RWPE1 (cell line): Measurements from ENCODE around the gene ADAMTS9.

ENCODE experiments used
- CTCF ChIA-PET: fragments of 350-600 bp; sonication (Branson Sonifier 250); formaldehyde crosslinking; extraction: SDS; loops from one replicate; lab custom pipeline; 2021; lab: Yijun Ruan, JAX
- POLR2A ChIA-PET: fragments of 400-600 bp; formaldehyde crosslinking; extraction: SDS; loops from one replicate; lab custom pipeline; 2020; ENCODE audit warnings: antibody characterized with exemption; ENCODE audit not compliant: low non-redundant PET; lab: Yijun Ruan, JAX
- DNase-seq: peaks from one replicate; pipeline ENCODE4 v3.0.0; 2012; ENCODE audit warnings: low spot score
- H3K27ac ChIP-seq: fragments of 450-650 bp; 2 replicates; pipeline ENCODE4 v1.5.1; 2017
- TF ChIP-seq, protein P1 (sequence below): fragments of 450-650 bp; conservative IDR thresholded peaks from 2 replicates; pipeline ENCODE4 v1.5.1; 2017; ENCODE audit warnings: low read depth, mild to moderate bottlenecking

Gene ADAMTS9

DNA sequence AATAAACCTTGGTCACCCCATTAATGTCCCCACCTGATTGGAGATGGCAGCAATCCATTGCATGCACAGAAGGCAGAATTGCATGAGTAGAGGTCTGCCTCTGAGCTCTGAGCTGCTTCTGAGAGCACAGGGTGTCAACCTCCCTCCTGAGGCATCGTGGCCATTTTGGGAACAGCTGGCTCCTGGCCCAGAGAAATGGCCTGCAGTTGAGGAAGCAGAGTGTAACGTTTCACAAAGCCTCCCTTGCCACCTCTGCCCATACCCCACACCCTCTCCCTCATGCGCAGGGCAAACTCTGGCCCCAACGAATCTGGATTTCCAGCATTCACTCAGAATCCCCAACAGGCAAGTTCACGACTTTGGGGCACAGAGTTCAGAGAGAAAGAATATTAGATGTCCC is 198.9 kb downstream of the ADAMTS9 start:
- no peak for DNase-seq
- TF ChIP-seq, protein P1, sequence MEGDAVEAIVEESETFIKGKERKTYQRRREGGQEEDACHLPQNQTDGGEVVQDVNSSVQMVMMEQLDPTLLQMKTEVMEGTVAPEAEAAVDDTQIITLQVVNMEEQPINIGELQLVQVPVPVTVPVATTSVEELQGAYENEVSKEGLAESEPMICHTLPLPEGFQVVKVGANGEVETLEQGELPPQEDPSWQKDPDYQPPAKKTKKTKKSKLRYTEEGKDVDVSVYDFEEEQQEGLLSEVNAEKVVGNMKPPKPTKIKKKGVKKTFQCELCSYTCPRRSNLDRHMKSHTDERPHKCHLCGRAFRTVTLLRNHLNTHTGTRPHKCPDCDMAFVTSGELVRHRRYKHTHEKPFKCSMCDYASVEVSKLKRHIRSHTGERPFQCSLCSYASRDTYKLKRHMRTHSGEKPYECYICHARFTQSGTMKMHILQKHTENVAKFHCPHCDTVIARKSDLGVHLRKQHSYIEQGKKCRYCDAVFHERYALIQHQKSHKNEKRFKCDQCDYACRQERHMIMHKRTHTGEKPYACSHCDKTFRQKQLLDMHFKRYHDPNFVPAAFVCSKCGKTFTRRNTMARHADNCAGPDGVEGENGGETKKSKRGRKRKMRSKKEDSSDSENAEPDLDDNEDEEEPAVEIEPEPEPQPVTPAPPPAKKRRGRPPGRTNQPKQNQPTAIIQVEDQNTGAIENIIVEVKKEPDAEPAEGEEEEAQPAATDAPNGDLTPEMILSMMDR, result no peak
- ChIA-PET POLR2A (no interaction called here), CTCF (interaction anchor here (0.6 to 0.9 kb wide), 2 partner anchors 181 to 465 kb away, joined by 3 read pairs; no protein-coding TSS in a partner anchor)
- no peak overlapping the region for H3K27ac ChIP-seq

DNA sequence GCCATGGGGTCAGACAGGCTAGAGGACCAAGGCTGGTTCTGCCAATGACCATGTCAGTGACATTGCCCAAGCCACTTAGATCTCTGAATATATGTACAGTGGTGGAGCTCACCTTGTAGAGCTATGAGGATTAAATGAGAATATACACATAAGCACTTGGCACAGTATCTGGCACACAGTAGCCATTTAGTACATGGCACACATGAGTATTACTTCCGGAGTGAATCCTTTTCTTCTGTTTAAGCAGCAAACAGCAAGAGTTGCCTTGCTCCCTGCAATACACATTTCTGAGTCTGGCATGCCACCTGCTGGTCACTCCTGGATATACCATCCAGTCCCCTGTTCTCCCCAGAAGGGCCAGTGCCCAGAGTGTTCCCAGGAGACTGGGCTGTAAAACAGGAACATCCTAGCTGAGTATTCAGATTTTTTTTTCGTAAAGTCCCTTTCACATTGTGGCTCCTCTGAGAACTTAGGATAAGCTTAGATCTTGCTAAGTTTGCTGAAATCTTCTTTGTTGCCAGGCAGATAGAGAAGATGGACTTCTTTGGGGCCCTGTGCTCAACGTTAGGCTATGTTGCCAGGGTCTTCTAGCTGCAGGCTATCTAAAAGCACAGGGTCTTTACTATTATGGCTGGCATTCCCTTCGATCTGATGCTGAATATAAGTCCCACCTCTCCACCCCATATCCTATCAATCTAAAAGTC is 203.4 kb downstream of the ADAMTS9 start:
- TF ChIP-seq, protein P1, result peak; percentile 81
- ChIA-PET CTCF (interaction anchor here (0.6 to 1.2 kb wide), 7 partner anchors 16 to 1283 kb away, joined by 3 to 6 read pairs (median 3); no protein-coding TSS in a partner anchor), POLR2A (no interaction called here)
- DNase-seq, result peak; percentile 66
- H3K27ac ChIP-seq, result no peak overlapping the region

DNA sequence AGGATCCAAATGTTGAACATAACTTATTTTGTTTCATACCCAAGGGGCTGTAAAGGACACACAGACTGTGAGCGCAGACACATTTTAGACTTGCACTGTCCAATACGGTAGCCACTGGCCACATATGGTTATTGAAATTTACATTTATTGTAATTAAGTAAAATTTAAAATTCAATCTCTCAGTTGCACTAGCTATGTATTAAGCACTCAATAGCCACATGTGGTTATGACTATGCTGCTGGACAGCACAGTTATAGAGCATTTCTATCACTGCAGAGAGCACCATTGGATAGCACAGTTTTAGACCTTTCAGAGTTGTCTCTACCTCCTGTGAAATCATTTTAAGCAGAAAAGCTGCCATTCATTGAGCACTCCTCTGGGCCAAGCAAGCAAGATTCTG is 204.3 kb downstream of the ADAMTS9 start:
- TF ChIP-seq, protein P1, result no peak
- CTCF ChIA-PET, result interaction anchor here (1.1 kb wide), 1 partner anchor 453 kb away, joined by 6 read pairs; no protein-coding TSS in a partner anchor
- POLR2A ChIA-PET, result no interaction called here

DNA sequence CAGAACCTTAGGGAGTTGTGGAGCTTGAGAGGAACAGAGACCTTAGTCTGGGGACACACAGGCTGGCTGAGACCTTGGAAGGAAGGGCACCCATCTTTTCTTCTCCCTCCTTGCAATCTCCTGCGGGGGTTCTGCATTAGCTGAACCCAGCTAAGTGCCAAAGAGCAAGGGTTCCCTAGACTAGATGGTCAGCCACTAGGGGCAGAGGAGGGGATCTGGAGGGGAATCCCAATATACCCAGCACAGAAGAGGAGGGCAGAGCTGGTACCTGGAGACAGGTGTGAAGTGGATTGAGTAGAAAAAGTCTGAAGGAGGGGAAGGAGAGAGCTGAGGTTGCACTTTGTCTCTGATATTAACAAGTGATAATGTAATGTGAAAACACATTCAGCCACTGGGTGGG is 212.8 kb downstream of the ADAMTS9 start:
- H3K27ac ChIP-seq, result no peak overlapping the region
- ChIA-PET CTCF (no interaction called here), POLR2A (no interaction called here)
- TF ChIP-seq, protein P1, result no peak
- no peak for DNase-seq

More for the DNA sequence above, 204.3 kb downstream of the ADAMTS9 start:
- no peak overlapping the region for H3K27ac ChIP-seq
- no peak for DNase-seq

DNA sequence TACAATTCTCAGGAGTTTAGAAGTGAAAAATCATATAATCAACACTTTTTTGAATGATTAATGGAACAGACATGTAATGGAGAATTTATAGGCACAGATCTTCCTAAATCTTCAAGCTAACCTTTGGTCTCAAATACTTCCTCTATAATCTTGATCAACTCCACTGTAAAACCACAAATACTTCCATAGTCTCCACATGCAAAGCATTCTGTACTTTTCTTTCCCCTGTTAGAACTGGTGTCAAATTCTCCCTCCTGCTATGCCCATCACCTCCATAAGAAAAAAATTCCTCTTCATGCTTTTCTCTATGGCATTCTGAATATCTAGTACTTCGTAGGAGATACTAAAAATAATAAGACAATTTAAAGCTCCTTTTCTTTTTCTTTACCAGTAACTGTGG is 214.3 kb downstream of the ADAMTS9 start:
- POLR2A ChIA-PET, result no interaction called here

DNA sequence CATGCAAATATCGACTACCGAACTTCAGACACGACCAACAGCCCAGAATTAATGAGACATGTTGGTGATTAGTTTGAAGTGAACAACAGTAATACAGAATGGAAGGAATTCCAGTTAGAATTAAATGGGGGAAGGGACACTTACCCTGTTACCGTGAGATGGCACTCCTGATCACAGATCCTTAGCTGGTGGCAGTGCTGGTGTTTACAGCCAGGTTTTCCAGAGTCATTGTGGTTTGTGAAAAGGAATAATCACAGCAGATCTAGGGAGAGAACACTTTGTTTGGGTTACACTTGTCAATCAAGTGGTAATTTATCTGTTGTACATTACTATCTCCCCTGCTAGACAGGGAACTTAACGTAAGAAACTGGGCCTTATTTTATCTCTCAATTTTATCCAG is 217.4 kb downstream of the ADAMTS9 start:
- CTCF ChIA-PET, result no interaction called here
- POLR2A ChIA-PET, result no interaction called here
- no peak overlapping the region for H3K27ac ChIP-seq
- TF ChIP-seq, protein P1, result no peak
- DNase-seq, result no peak

More for the DNA sequence above, 214.3 kb downstream of the ADAMTS9 start:
- CTCF ChIA-PET, result no interaction called here
- no peak for DNase-seq
- TF ChIP-seq, protein P1, result no peak
- H3K27ac ChIP-seq, result no peak overlapping the region
